ENCODE measurements around the gene SHQ1. TPM values are rescaled to one million over a fixed set of nuclear protein-coding genes. Genes with fewer than 3 reads are reported as not detected.

SHQ1 gene
- total RNA-seq, 4 donors from 2014 or later = 8.7 to 19.9 (median 12.4) TPM

DNA sequence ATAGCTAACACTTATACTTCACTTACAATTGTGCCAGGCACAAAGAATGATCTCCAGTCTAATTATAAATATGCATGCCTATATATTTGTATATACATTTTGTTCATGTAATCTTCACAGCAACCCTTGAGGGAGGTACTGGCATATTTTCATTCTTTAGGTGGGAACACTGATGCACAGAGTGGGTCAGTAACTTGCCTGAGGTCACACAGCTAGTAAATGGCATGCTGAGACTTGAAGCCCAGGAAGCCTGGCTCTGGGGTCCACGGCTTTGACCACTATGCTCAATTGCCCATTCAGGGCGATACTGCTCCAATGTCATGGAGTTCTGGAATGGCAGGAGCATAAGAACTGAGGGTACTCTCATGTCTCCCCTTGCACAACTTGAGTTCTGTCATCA lies 139.8 kb downstream of the SHQ1 start:
- Histone ChIP-seq H3K27ac (replicated peaks in 1 of 4) (no peak overlapping the region), H3K4me1 (no peaks in the 10 kb centered on the region), H3K36me3 (no peaks in the 10 kb centered on the region), H3K27me3 (no peaks in the 10 kb centered on the region), H3K9me3 (no peaks in the 10 kb centered on the region), H3K4me3 (no peak overlapping the region)
- no peak for DNase-seq (ENCODE audit: extremely low spot score)
- intact Hi-C loops (cut with DNase I) = no loop called here
- WGBS = 95% methylated on average over 2 of the region's 2 CpGs
- TF ChIP-seq EP300 (IDR thresholded peaks at IDR 0.05) (no peak), POLR2A (IDR thresholded peaks at IDR 0.05; ENCODE audit: low read depth) (no peak), POLR2AphosphoS5 (IDR thresholded peaks at IDR 0.05) (no peak)
- TF ChIP-seq, protein P1, sequence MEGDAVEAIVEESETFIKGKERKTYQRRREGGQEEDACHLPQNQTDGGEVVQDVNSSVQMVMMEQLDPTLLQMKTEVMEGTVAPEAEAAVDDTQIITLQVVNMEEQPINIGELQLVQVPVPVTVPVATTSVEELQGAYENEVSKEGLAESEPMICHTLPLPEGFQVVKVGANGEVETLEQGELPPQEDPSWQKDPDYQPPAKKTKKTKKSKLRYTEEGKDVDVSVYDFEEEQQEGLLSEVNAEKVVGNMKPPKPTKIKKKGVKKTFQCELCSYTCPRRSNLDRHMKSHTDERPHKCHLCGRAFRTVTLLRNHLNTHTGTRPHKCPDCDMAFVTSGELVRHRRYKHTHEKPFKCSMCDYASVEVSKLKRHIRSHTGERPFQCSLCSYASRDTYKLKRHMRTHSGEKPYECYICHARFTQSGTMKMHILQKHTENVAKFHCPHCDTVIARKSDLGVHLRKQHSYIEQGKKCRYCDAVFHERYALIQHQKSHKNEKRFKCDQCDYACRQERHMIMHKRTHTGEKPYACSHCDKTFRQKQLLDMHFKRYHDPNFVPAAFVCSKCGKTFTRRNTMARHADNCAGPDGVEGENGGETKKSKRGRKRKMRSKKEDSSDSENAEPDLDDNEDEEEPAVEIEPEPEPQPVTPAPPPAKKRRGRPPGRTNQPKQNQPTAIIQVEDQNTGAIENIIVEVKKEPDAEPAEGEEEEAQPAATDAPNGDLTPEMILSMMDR (IDR thresholded peaks at IDR 0.05) = no peak

DNA sequence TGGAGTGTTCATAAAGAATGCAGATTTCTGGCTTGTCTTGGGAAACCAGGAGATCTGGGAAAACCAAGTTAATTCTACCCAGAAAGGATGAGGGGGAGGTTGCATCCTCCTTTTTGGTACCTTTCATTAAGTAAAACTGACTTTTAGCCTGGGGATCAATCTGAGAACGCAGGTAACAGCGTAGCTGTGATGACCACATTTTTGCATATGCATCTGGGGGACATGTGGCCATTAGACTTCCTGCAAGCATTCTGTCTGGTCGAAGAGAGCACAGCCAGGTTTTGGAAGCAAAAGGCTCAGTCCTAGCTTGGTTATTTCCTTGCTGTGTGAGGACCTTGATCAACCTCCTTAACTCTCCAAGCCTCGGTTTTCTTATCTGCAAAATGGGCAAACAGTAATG lies 145.2 kb downstream of the SHQ1 start:
- intact Hi-C loops (cut with DNase I) = no loop called here

DNA sequence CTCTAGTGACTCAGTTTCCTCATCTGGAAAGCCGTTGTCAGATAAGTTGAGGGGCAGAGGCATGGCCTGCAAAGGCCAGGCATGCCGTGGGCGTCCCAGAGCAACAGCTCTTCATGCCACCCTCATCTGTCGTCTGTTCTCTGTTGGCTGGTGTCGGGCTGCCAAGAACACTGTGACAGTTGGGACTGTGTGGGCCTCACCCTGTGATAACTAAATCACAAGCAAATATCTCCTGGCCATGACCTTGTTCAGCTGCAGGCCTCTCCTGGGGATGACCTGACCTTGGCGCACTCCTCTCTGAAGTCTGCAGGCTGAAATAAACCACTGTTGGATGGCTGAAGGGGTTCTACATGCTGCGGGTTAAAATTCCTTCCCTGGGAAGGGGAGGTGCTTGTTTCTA lies 145.9 kb downstream of the SHQ1 start:
- no peak for TF ChIP-seq POLR2A (IDR thresholded peaks at IDR 0.05; ENCODE audit: low read depth)
- TF ChIP-seq POLR2AphosphoS5 (IDR thresholded peaks at IDR 0.05) = no peak
- TF ChIP-seq, protein P1 (IDR thresholded peaks at IDR 0.05) = no peak
- no peak for TF ChIP-seq EP300 (IDR thresholded peaks at IDR 0.05)
- Histone ChIP-seq H3K27me3 (no peaks in the 10 kb centered on the region), H3K4me3 (no peak overlapping the region), H3K36me3 (no peaks in the 10 kb centered on the region), H3K9me3 (no peaks in the 10 kb centered on the region), H3K4me1 (no peaks in the 10 kb centered on the region), H3K27ac (replicated peaks in 1 of 4) (no peak overlapping the region)
- no peak for DNase-seq (ENCODE audit: extremely low spot score)
- intact Hi-C loops (cut with DNase I) = no loop called here
- 95% methylated on average over 5 of the region's 7 CpGs for WGBS

More for the DNA sequence above, 145.2 kb downstream of the SHQ1 start:
- Histone ChIP-seq H3K4me1 (no peaks in the 10 kb centered on the region), H3K36me3 (no peaks in the 10 kb centered on the region), H3K4me3 (no peak overlapping the region), H3K27me3 (no peaks in the 10 kb centered on the region), H3K27ac (replicated peaks in 1 of 4) (no peak overlapping the region), H3K9me3 (no peaks in the 10 kb centered on the region)
- DNase-seq (ENCODE audit: extremely low spot score) = no peak
- WGBS = 92% methylated on average over 4 of the region's 4 CpGs
- TF ChIP-seq EP300 (IDR thresholded peaks at IDR 0.05) (no peak), POLR2A (IDR thresholded peaks at IDR 0.05; ENCODE audit: low read depth) (no peak), POLR2AphosphoS5 (IDR thresholded peaks at IDR 0.05) (no peak)
- TF ChIP-seq, protein P1 (IDR thresholded peaks at IDR 0.05) = no peak

- Histone ChIP-seq H3K4me3 (no peak overlapping the region), H3K27me3 (no peaks in the 10 kb centered on the region), H3K27ac (replicated peaks in 1 of 4) (no peak overlapping the region), H3K4me1 (no peaks in the 10 kb centered on the region), H3K9me3 (no peaks in the 10 kb centered on the region), H3K36me3 (no peaks in the 10 kb centered on the region)
- no peak for DNase-seq (ENCODE audit: extremely low spot score)
- intact Hi-C loops (cut with DNase I) = no loop called here
- WGBS = 93% methylated on average over 2 of the region's 2 CpGs
- no peak for TF ChIP-seq POLR2AphosphoS5 (IDR thresholded peaks at IDR 0.05)
- TF ChIP-seq, protein P1 (IDR thresholded peaks at IDR 0.05) = no peak
- no peak for TF ChIP-seq POLR2A (IDR thresholded peaks at IDR 0.05; ENCODE audit: low read depth)
- no peak for TF ChIP-seq EP300 (IDR thresholded peaks at IDR 0.05)
Observed at GRCh38 chr3:72700106-72700505, 148.1 kb downstream of the SHQ1 start.

DNA sequence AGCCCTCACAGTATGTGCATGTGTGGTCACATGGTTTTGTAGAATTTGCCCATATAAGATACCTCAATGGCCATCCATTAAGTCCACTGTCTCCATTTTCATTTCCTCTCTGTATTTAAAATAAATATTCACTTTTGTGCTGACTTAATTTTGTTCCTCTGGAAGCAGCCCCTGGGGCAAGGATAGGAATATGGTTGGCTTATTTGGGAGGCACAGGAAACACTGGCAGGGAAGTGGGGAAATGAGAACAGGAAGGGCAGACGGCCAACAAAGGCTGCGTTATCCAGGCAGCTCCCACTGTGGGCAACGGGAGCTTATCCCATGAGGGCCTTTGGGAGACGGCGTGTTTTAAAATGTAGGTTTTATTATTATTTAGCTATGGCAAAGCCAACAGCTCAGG lies 148.6 kb downstream of the SHQ1 start:
- no peak overlapping the region for H3K4me3 ChIP-seq
- H3K27ac ChIP-seq (replicated peaks in 1 of 4) = no peak overlapping the region
- no peaks in the 10 kb centered on the region for H3K9me3 ChIP-seq
- WGBS = 70% methylated on average over 5 of the region's 5 CpGs
- no peak for DNase-seq (ENCODE audit: extremely low spot score)
- peaks cover 0 to 3% (median 2%) of the 10 kb centered on the region in 4 donors for H3K4me1 ChIP-seq
- no peaks in the 10 kb centered on the region for H3K36me3 ChIP-seq
- no peaks in the 10 kb centered on the region for H3K27me3 ChIP-seq
- TF ChIP-seq, protein P1 (IDR thresholded peaks at IDR 0.05) = no peak
- TF ChIP-seq POLR2AphosphoS5 (IDR thresholded peaks at IDR 0.05) (no peak), POLR2A (IDR thresholded peaks at IDR 0.05; ENCODE audit: low read depth) (no peak), EP300 (IDR thresholded peaks at IDR 0.05) (no peak)
- intact Hi-C loops (cut with DNase I) = no loop called here

All from esophagus muscularis mucosa (tissue), 4 donors.